ENCODE results near the gene RAG1. TPM values are rescaled to one million over a fixed set of nuclear protein-coding genes. Genes with fewer than 3 reads are reported as not detected.

Gene RAG1
- total and polyA plus RNA-seq, 9 of the 15 experiments (the other 6 are each of a cell fraction or from before 2014, with no cell fraction given): 0.49 to 2.5 (median 1.7) TPM

DNA sequence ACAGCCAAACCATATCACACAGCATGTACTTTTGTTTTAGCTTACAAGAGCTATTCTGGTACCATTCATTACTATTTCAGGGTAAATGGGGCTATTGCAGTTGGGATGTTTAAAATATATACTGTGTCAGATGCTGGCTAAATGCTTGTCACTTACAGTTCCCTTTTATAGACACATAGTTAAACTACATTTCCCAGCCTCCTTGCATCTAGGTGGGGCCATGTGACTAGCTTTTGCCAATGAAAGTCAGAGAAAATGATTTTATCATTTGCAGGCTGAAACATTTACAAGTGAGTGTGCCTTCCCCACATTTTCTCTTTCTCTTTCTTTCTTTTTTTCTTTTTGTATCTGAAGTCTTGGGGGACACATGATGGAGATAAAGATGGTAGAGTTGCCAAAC lies 18.7 kb downstream of the RAG1 start (continued):
- TF ChIP-seq, protein P1, sequence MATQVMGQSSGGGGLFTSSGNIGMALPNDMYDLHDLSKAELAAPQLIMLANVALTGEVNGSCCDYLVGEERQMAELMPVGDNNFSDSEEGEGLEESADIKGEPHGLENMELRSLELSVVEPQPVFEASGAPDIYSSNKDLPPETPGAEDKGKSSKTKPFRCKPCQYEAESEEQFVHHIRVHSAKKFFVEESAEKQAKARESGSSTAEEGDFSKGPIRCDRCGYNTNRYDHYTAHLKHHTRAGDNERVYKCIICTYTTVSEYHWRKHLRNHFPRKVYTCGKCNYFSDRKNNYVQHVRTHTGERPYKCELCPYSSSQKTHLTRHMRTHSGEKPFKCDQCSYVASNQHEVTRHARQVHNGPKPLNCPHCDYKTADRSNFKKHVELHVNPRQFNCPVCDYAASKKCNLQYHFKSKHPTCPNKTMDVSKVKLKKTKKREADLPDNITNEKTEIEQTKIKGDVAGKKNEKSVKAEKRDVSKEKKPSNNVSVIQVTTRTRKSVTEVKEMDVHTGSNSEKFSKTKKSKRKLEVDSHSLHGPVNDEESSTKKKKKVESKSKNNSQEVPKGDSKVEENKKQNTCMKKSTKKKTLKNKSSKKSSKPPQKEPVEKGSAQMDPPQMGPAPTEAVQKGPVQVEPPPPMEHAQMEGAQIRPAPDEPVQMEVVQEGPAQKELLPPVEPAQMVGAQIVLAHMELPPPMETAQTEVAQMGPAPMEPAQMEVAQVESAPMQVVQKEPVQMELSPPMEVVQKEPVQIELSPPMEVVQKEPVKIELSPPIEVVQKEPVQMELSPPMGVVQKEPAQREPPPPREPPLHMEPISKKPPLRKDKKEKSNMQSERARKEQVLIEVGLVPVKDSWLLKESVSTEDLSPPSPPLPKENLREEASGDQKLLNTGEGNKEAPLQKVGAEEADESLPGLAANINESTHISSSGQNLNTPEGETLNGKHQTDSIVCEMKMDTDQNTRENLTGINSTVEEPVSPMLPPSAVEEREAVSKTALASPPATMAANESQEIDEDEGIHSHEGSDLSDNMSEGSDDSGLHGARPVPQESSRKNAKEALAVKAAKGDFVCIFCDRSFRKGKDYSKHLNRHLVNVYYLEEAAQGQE (IDR thresholded peaks at IDR 0.05; ENCODE audit: borderline replicate concordance): peak; percentile 34; the same call in 1 of the 2 replicates
- TF ChIP-seq, protein P1 (CRISPR knock-in tag; IDR thresholded peaks at IDR 0.05; ENCODE audit: low read depth): no peak
- TF ChIP-seq, protein P2, sequence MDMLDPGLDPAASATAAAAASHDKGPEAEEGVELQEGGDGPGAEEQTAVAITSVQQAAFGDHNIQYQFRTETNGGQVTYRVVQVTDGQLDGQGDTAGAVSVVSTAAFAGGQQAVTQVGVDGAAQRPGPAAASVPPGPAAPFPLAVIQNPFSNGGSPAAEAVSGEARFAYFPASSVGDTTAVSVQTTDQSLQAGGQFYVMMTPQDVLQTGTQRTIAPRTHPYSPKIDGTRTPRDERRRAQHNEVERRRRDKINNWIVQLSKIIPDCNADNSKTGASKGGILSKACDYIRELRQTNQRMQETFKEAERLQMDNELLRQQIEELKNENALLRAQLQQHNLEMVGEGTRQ (CRISPR knock-in tag; IDR thresholded peaks at IDR 0.05): peak; percentile 88
- TF ChIP-seq SPI1 (IDR thresholded peaks at IDR 0.05; ENCODE audit: borderline replicate concordance, low read depth, low read length): peak; percentile 39; the same call in 1 of the 2 replicates
- TF ChIP-seq ZNF318 (IDR thresholded peaks at IDR 0.05; ENCODE audit: borderline replicate concordance in 1 of 2, low read depth in 1 of 2): no peak
- peak; percentile 52 for TF ChIP-seq USF1 (CRISPR knock-in tag; IDR thresholded peaks at IDR 0.05)
- TF ChIP-seq RBM25 (IDR thresholded peaks at IDR 0.05; ENCODE audit: low read depth, low read length, severe bottlenecking): peak; percentile 36
- TF ChIP-seq ADNP (tag; IDR thresholded peaks at IDR 0.05): no peak
- peak; percentile 80 for TF ChIP-seq HCFC1 (IDR thresholded peaks at IDR 0.05; ENCODE audit: low read depth, low read length)

Data from K562 (cell line).